Lower leg skin (tissue), 3 donors: ENCODE results near the gene PABPC1L.

Experiments used
- POLR2A ChIP-seq, 2 donors: fragments of 450-650 bp; IDR thresholded peaks; one replicate each; pipeline ENCODE4 v1.6.1; 2016 to 2017; ENCODE audit warnings: antibody characterized with exemption in 2 of 2, mild to moderate bottlenecking in 1 of 2, moderate library complexity in 1 of 2
- TF ChIP-seq, protein P1 (sequence below), 3 donors: fragments of 450-650 bp; IDR thresholded peaks; one replicate each; pipeline ENCODE4 v1.5.1; 2016; ENCODE audit warnings: antibody characterized with exemption in 3 of 3, mild to moderate bottlenecking in 3 of 3, moderate library complexity in 2 of 3

DNA sequence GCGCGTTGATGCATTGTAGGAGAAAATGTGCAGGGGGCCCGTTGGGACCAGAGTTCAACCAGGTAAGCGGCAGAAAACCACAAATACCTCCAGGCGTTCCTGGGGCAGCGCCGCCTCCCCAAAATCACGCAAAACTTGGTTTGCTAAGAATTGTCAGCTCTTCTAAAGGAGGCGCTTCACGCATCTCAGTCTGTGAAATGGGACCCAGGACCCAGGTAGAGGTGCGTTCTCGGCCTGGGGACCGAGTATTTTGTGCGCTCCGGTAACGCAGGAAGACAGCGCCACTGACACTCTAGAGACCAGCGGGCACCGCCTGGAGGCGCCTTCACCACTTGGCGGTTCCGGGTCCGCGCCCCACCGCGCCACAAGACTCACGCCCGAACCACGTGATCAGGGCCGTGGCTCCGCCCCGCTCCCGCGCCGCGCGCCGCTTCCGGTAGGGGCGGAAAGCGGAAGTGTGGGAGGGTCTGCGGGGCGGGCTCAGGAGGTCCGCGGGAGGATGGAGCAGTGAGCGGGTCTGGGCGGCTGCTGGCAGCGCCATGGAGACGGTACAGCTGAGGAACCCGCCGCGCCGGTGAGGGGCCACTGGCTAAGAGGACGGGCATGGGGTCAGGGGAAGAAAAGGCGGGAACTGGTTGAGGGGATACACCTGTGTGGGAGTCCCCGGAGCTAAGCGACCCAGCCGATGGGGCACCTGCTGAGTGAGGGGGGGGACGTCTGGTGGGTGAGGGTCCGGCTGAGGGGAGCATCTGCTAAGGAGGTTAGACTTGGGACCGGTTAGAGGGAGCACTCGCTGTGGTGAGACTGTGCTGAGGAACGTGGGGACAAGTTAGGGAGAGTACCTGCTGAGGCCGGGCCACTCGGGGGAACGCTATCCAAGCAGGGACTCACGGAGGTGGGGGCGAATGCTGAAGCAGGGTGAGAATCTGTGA lies 56.4 kb downstream of the PABPC1L start, which contains the start of gene STK4:
- TF ChIP-seq, protein P1, sequence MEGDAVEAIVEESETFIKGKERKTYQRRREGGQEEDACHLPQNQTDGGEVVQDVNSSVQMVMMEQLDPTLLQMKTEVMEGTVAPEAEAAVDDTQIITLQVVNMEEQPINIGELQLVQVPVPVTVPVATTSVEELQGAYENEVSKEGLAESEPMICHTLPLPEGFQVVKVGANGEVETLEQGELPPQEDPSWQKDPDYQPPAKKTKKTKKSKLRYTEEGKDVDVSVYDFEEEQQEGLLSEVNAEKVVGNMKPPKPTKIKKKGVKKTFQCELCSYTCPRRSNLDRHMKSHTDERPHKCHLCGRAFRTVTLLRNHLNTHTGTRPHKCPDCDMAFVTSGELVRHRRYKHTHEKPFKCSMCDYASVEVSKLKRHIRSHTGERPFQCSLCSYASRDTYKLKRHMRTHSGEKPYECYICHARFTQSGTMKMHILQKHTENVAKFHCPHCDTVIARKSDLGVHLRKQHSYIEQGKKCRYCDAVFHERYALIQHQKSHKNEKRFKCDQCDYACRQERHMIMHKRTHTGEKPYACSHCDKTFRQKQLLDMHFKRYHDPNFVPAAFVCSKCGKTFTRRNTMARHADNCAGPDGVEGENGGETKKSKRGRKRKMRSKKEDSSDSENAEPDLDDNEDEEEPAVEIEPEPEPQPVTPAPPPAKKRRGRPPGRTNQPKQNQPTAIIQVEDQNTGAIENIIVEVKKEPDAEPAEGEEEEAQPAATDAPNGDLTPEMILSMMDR (IDR thresholded peaks at IDR 0.05), result peak in 1 of 3 donors; percentile 6
- TF ChIP-seq POLR2A (IDR thresholded peaks at IDR 0.05), result peak in 1 of 2 donors; percentile 82
